GM23338 (cell line): ENCODE results near the gene DPYSL3. TPM values are rescaled to one million over a fixed set of nuclear protein-coding genes. Genes with fewer than 3 reads are reported as not detected.

ENCODE experiments used
- ATAC-seq: fragments of 200-7000 bp; cut with Tn5 transposase; 3 replicates; pipeline ENCODE4 v1.9.1; 2020
- DNase-seq: peaks from one replicate; pipeline ENCODE4 v3.0.0-alpha.2; 2015; ENCODE audit warnings: low spot score
- H2AFZ ChIP-seq: fragments of 200-600 bp; sonication (generic); 2 replicates; pipeline ENCODE4 v1.8.0; 2016; ENCODE audit warnings: antibody characterized with exemption, mild to moderate bottlenecking, moderate library complexity
- H3F3A ChIP-seq: fragments of 200-600 bp; sonication (generic); replicated peaks from 2 replicates; pipeline ENCODE4 v1.8.0; 2017; ENCODE audit warnings: antibody characterized with exemption, mixed run types, low read depth
- H3K27ac ChIP-seq: fragments of 200-600 bp; sonication (generic); 2 replicates; pipeline ENCODE4 v1.6.1; 2016; ENCODE audit warnings: low read depth
- H3K27me3 ChIP-seq: fragments of 200-600 bp; sonication (generic); 2 replicates; pipeline ENCODE4 v1.8.0; 2016; ENCODE audit warnings: mild to moderate bottlenecking, mixed run types, moderate library complexity; ENCODE audit not compliant: insufficient read depth
- H3K36me3 ChIP-seq: fragments of 200-600 bp; sonication (generic); 2 replicates; pipeline ENCODE4 v1.8.0; 2016; ENCODE audit warnings: mild to moderate bottlenecking; ENCODE audit not compliant: insufficient read depth
- H3K4me1 ChIP-seq: fragments of 200-600 bp; sonication (generic); 2 replicates; pipeline ENCODE4 v1.8.0; 2016; ENCODE audit warnings: mild to moderate bottlenecking, moderate library complexity; ENCODE audit not compliant: insufficient read depth
- H3K4me2 ChIP-seq: fragments of 200-600 bp; sonication (generic); 2 replicates; pipeline ENCODE4 v1.7.1; 2017; ENCODE audit warnings: mixed run types
- H3K4me3 ChIP-seq: fragments of 200-600 bp; sonication (generic); 2 replicates; pipeline ENCODE4 v1.6.1; 2016; ENCODE audit warnings: mixed run types
- H3K79me2 ChIP-seq: fragments of 200-600 bp; sonication (generic); replicated peaks from 2 replicates; pipeline ENCODE4 v1.8.0; 2017; ENCODE audit warnings: mild to moderate bottlenecking; ENCODE audit not compliant: insufficient read depth
- H3K9me2 ChIP-seq: fragments of 200-600 bp; sonication (generic); 2 replicates; pipeline ENCODE4 v1.8.0; 2017; ENCODE audit not compliant: insufficient read depth
- H4K20me1 ChIP-seq: fragments of 200-600 bp; sonication (generic); replicated peaks from 2 replicates; pipeline ENCODE4 v1.8.0; 2017; ENCODE audit warnings: mild to moderate bottlenecking; ENCODE audit not compliant: insufficient read depth
- H3K27ac Mint-ChIP-seq: 2 replicates; pipeline ENCODE4 v1.8.0; 2020; ENCODE audit warnings: inconsistent platforms, mild to moderate bottlenecking, moderate library complexity, mixed read lengths
- H3K27me3 Mint-ChIP-seq: 3 replicates; pipeline ENCODE4 v1.8.0; 2022; ENCODE audit warnings: low read depth, mild to moderate bottlenecking, moderate library complexity, mixed read lengths, inconsistent platforms; ENCODE audit not compliant: insufficient read depth, poor library complexity
- H3K36me3 Mint-ChIP-seq: 3 replicates; pipeline ENCODE4 v1.8.0; 2021; ENCODE audit warnings: low read depth, mild to moderate bottlenecking, inconsistent platforms, moderate library complexity, mixed read lengths
- H3K4me1 Mint-ChIP-seq: 3 replicates; pipeline ENCODE4 v1.8.0; 2020; ENCODE audit warnings: mild to moderate bottlenecking, inconsistent platforms, mixed read lengths
- H3K4me3 Mint-ChIP-seq: 3 replicates; pipeline ENCODE4 v1.8.0; 2021; ENCODE audit warnings: moderate library complexity, mild to moderate bottlenecking, inconsistent platforms, mixed read lengths
- H3K9me3 Mint-ChIP-seq: 3 replicates; pipeline ENCODE4 v1.8.0; 2020; ENCODE audit warnings: moderate library complexity, mild to moderate bottlenecking, inconsistent platforms, mixed read lengths
- CTCF ChIP-seq, 2 experiments: fragments of 200-600 bp in 1 of 2; sonication (generic) in 1 of 2; conservative IDR thresholded peaks; 2 replicates each; pipeline versions ENCODE4 v1.5.1 to v1.6.1; 2016 to 2017; ENCODE audit warnings: antibody characterized with exemption in 2 of 2, low read depth in 2 of 2, mild to moderate bottlenecking in 2 of 2, moderate library complexity in 1 of 2
- ETS1 ChIP-seq: IDR thresholded peaks from 2 replicates; pipeline ENCODE4 v1.6.1; 2016; ENCODE audit warnings: antibody characterized with exemption
- EZH2 ChIP-seq: fragments of 200-600 bp; sonication (generic); IDR thresholded peaks from one replicate; pipeline ENCODE4 v1.8.0; 2017; ENCODE audit warnings: antibody characterized with exemption, mild to moderate bottlenecking, low read depth; ENCODE audit not compliant: unreplicated experiment
- EZH2phosphoT487 ChIP-seq: fragments of 200-600 bp; sonication (generic); IDR thresholded peaks from one replicate; pipeline ENCODE4 v1.8.1; 2018; ENCODE audit warnings: antibody characterized with exemption; ENCODE audit not compliant: unreplicated experiment
- JUNB ChIP-seq: IDR thresholded peaks from one replicate; pipeline ENCODE4 v1.6.1; 2016; ENCODE audit warnings: antibody characterized with exemption; ENCODE audit not compliant: unreplicated experiment
- NANOG ChIP-seq: IDR thresholded peaks from 2 replicates; pipeline ENCODE4 v1.6.1; 2016; ENCODE audit warnings: antibody characterized with exemption, borderline replicate concordance
- POLR2AphosphoS5 ChIP-seq: IDR thresholded peaks from 2 replicates; pipeline ENCODE4 v1.6.1; 2016; ENCODE audit warnings: antibody characterized with exemption, low read depth
- STAT1 ChIP-seq: IDR thresholded peaks from one replicate; pipeline ENCODE4 v1.6.1; 2016; ENCODE audit warnings: antibody characterized with exemption; ENCODE audit not compliant: unreplicated experiment
- ZNF114 ChIP-seq: fragments of 250-450 bp; sonication (Bioruptor Pico); IDR thresholded peaks from 2 replicates; pipeline ENCODE4 v1.5.0; 2020; ENCODE audit warnings: mild to moderate bottlenecking, moderate library complexity
- ZNF331 ChIP-seq: fragments of 250-450 bp; sonication (Bioruptor Pico); IDR thresholded peaks from 2 replicates; pipeline ENCODE4 v1.5.0; 2020; ENCODE audit warnings: low read depth, mild to moderate bottlenecking, moderate library complexity
- ZNF462 ChIP-seq: fragments of 250-450 bp; sonication (Bioruptor Pico); IDR thresholded peaks from 2 replicates; pipeline ENCODE4 v1.5.0; 2020; ENCODE audit warnings: mild to moderate bottlenecking, moderate library complexity
- polyA plus RNA-seq: library from polyadenylated mRNA; unstranded; fragments of >200 nt; fragmentation: Nextera tagmentation; extraction: Ambion mirVana; gene quantifications from 2 replicates; pipeline ENCODE4 v1.2.1, GENCODE V29; 2016
- total RNA-seq: library from RNA; depleted of rRNA; stranded (reverse); fragments of >200 nt; shearing (Covaris generic); gene quantifications from 2 replicates; pipeline ENCODE4 v1.2.3, GENCODE V29; 2014

DPYSL3 gene
- total and polyA plus RNA-seq, 2 experiments from 2014 or later, result 97.6 to 455 TPM

GRCh38 chr5:147448766-147449165, 61.1 kb downstream of the DPYSL3 start:
- peak overlapping the region; percentile 94 for H3K4me3 Mint-ChIP-seq
- peak overlapping the region; percentile 14; the same call in 1 of the 2 replicates for H3K27ac Mint-ChIP-seq
- peaks cover 1% of the 10 kb centered on the region for H3K27me3 Mint-ChIP-seq
- Histone ChIP-seq H3K79me2 (peaks cover 95% of the 10 kb centered on the region), H3K27me3 (no peaks in the 10 kb centered on the region), H3K27ac (peak overlapping the region; percentile 61), H3K36me3 (peaks cover 9% of the 10 kb centered on the region; the same call in 1 of the 2 replicates), H2AFZ (no peak overlapping the region), H3K4me1 (peaks cover 75% of the 10 kb centered on the region), H3K4me2 (peak overlapping the region; percentile 85), H3F3A (peaks cover 33% of the 10 kb centered on the region), H3K9me2 (no peaks in the 10 kb centered on the region), H4K20me1 (peaks cover 55% of the 10 kb centered on the region), H3K4me3 (peak overlapping the region; percentile 83)
- H3K36me3 Mint-ChIP-seq, result peaks cover 43% of the 10 kb centered on the region
- H3K4me1 Mint-ChIP-seq, result peaks cover 69% of the 10 kb centered on the region
- ATAC-seq (no peak), DNase-seq (no peak)
- no peaks in the 10 kb centered on the region; the same call in 2 of the 3 replicates for H3K9me3 Mint-ChIP-seq
- TF ChIP-seq ZNF114 (CRISPR knock-in tag) (no peak), ETS1 (no peak), ZNF462 (CRISPR knock-in tag) (no peak), CTCF (conservative IDR thresholded peaks at IDR 0.05; ENCODE audit: low read depth in 2 of 2) (no peak), ZNF331 (CRISPR knock-in tag) (no peak), POLR2AphosphoS5 (no peak), STAT1 (no peak), EZH2 (no peak), EZH2phosphoT487 (no peak), NANOG (no peak), JUNB (no peak)
